Endothelial cell of umbilical vein (primary cell): ENCODE data around the gene CCDC142. TPM values are rescaled to one million over a fixed set of nuclear protein-coding genes. Genes with fewer than 3 reads are reported as not detected.

ENCODE experiments used
- BruUV-seq: library from RNA; stranded (reverse); fragments of 400-500 nt; replicated peaks from 2 replicates; lab custom pipeline; 2021; lab: Mats Ljungman, UMichigan
- CTCF ChIA-PET: fragments of 300-600, 350-600 bp; sonication (Branson Sonifier 250); formaldehyde crosslinking; loops from one replicate; lab custom pipeline; 2021; ENCODE audit warnings: antibody characterized with exemption, inconsistent platforms; lab: Charles Lee
- POLR2A ChIA-PET: fragments of 300-600, 350-600 bp; sonication (Branson Sonifier 250); formaldehyde crosslinking; loops from one replicate; lab custom pipeline; 2021; ENCODE audit warnings: antibody characterized with exemption, inconsistent platforms; lab: Charles Lee
- DNase-seq: peaks from one replicate; pipeline ENCODE4 v3.0.0-alpha.2; 2011; ENCODE audit warnings: low read depth, low spot score
- FAIRE-seq: peaks from 2 replicates; lab custom pipeline; 2011; peaks lifted over from hg19 to GRCh38; lab: Jason Lieb, UNC
- H2AFZ ChIP-seq: 2 replicates; pipeline ENCODE4 v1.6.0; 2012; ENCODE audit warnings: low read depth, low read length, control low read depth, inconsistent platforms
- H3K27ac ChIP-seq: 2 replicates; pipeline ENCODE4 v1.5.1; 2011; ENCODE audit warnings: low read depth, mild to moderate bottlenecking, control low read depth, low read length, moderate library complexity; ENCODE audit not compliant: insufficient read depth
- H3K27me3 ChIP-seq, 2 experiments: 2 replicates each; pipeline versions ENCODE4 v1.6.0 to v1.6.1; 2011; ENCODE audit warnings: low read length in 2 of 2, mixed read lengths in 1 of 2; ENCODE audit not compliant: control insufficient read depth in 2 of 2, insufficient read depth in 2 of 2
- H3K36me3 ChIP-seq, 2 experiments: 2 replicates in 1 of 2; 3 replicates in 1 of 2; pipeline ENCODE4 v1.5.1; 2011; ENCODE audit warnings: low read length in 2 of 2, mild to moderate bottlenecking in 1 of 2, moderate library complexity in 1 of 2; ENCODE audit not compliant: control insufficient read depth in 2 of 2, insufficient read depth in 2 of 2; ENCODE audit errors: extremely low read depth in 1 of 2
- H3K4me1 ChIP-seq: 3 replicates; pipeline ENCODE4 v1.5.1; 2011; ENCODE audit warnings: mild to moderate bottlenecking, low read length; ENCODE audit not compliant: control insufficient read depth, insufficient read depth; ENCODE audit errors: extremely low read depth
- H3K4me2 ChIP-seq: 2 replicates; pipeline ENCODE4 v1.6.1; 2011; ENCODE audit warnings: low read length, control low read depth, mixed read lengths; ENCODE audit not compliant: insufficient read depth
- H3K4me3 ChIP-seq, 3 experiments: fragments of 200-600 bp in 1 of 3; sonication (generic), shearing (Covaris generic) in 1 of 3; replicated peaks in 1 of 3; 2 replicates each; pipeline ENCODE4 v1.5.1; 2011 to 2016; ENCODE audit warnings: control low read depth in 3 of 3, low read length in 3 of 3, mild to moderate bottlenecking in 2 of 3, inconsistent platforms in 1 of 3, low read depth in 1 of 3, moderate library complexity in 1 of 3; ENCODE audit not compliant: insufficient read depth in 1 of 3
- H3K79me2 ChIP-seq: 2 replicates; pipeline ENCODE4 v1.6.0; 2012; ENCODE audit warnings: low read length, inconsistent platforms; ENCODE audit not compliant: control insufficient read depth, insufficient read depth
- H3K9ac ChIP-seq: replicated peaks from 2 replicates; pipeline ENCODE3; 2011; ENCODE audit warnings: low read length, control low read depth; ENCODE audit not compliant: insufficient read depth; ENCODE audit errors: extremely low read depth
- H3K9me1 ChIP-seq: replicated peaks from 3 replicates; pipeline ENCODE4 v1.6.0; 2011; ENCODE audit warnings: mild to moderate bottlenecking, low read length; ENCODE audit not compliant: control insufficient read depth, insufficient read depth; ENCODE audit errors: extremely low read depth
- H3K9me3 ChIP-seq: replicated peaks from 2 replicates; pipeline ENCODE4 v1.5.1; 2012; ENCODE audit warnings: low read length, inconsistent platforms; ENCODE audit not compliant: control insufficient read depth, insufficient read depth
- H4K20me1 ChIP-seq: replicated peaks from 2 replicates; pipeline ENCODE3; 2011; ENCODE audit warnings: mild to moderate bottlenecking, low read length; ENCODE audit not compliant: control insufficient read depth, insufficient read depth; ENCODE audit errors: extremely low read depth
- CTCF ChIP-seq, 2 donors: IDR thresholded peaks; 1 replicate in 1 of 2; 2 replicates in 1 of 2; pipeline ENCODE4 v1.5.1; 2011; ENCODE audit warnings: low read length in 2 of 2, mild to moderate bottlenecking in 2 of 2, moderate library complexity in 2 of 2, control low read depth in 1 of 2, inconsistent platforms in 1 of 2, low read depth in 1 of 2; ENCODE audit not compliant: insufficient read depth in 1 of 2; ENCODE audit errors: extremely low read depth in 1 of 2
- EZH2 ChIP-seq: IDR thresholded peaks from 2 replicates; pipeline ENCODE4 v1.6.1; 2012; ENCODE audit warnings: borderline replicate concordance, low read depth, mild to moderate bottlenecking, moderate library complexity, low read length, inconsistent platforms; ENCODE audit not compliant: severe bottlenecking
- FOS ChIP-seq: IDR thresholded peaks from 2 replicates; pipeline ENCODE4 v1.6.1; 2011; ENCODE audit warnings: mild to moderate bottlenecking, low read length, moderate library complexity, borderline replicate concordance; ENCODE audit not compliant: insufficient read depth
- GATA2 ChIP-seq: IDR thresholded peaks from 2 replicates; pipeline ENCODE4 v1.7.0; 2011; ENCODE audit warnings: low read depth, mild to moderate bottlenecking, moderate library complexity, mixed read lengths, low read length; ENCODE audit not compliant: insufficient read length, insufficient read depth
- JUN ChIP-seq: IDR thresholded peaks from 2 replicates; pipeline ENCODE4 v1.6.1; 2011; ENCODE audit warnings: borderline replicate concordance, low read depth; ENCODE audit not compliant: insufficient read length, insufficient read depth
- MAX ChIP-seq: IDR thresholded peaks from 2 replicates; pipeline ENCODE4 v1.6.1; 2011; ENCODE audit not compliant: insufficient read depth, insufficient read length
- MYC ChIP-seq: IDR thresholded peaks from one replicate; pipeline ENCODE4 v1.6.1; 2011; ENCODE audit warnings: mild to moderate bottlenecking, low read depth, low read length
- POLR2A ChIP-seq: IDR thresholded peaks from 2 replicates; pipeline ENCODE4 v1.6.1; 2012; ENCODE audit warnings: low read depth, mild to moderate bottlenecking, control low read depth, low read length
- POLR2AphosphoS5 ChIP-seq: IDR thresholded peaks from 2 replicates; pipeline ENCODE4 v1.6.1; 2012; ENCODE audit warnings: low read depth, mild to moderate bottlenecking, control low read depth, low read length, moderate library complexity; ENCODE audit not compliant: insufficient read depth
- dilution Hi-C: fragments of 300-500 bp; cut with MboI; formaldehyde crosslinking; loops from one replicate; pipeline ENCODE4 v1.15.0; 2019; ENCODE audit warnings: low sequenced_read_pairs; ENCODE audit not compliant: extremely low pct_ligation_motif_present
- intact Hi-C: fragments of 100-400 bp; cut with micrococcal nuclease; formaldehyde crosslinking; loops from one replicate; pipeline ENCODE4 v1.10.0; 2022
- polyA plus RNA-seq, 4 experiments: library from polyadenylated mRNA; depleted of rRNA in 3 of 4; stranded (reverse) in 3 of 4; unstranded in 1 of 4; fragments of >200 nt; gene quantifications; 2 replicates each; pipeline versions ENCODE4 v1.2.1 to v1.2.3, GENCODE V29; 2011 to 2012; ENCODE audit warnings: missing spikeins in 1 of 4
- total RNA-seq: library from RNA; stranded (reverse); gene quantifications from 2 replicates; pipeline ENCODE4 v1.2.3, GENCODE V29; 2021

CCDC142 gene
- total and polyA plus RNA-seq, 2 donors (not counting 3 experiments of a cell fraction or from before 2014, with no cell fraction given): 12.8 to 23.8 TPM

GRCh38 chr2:74511104-74511989 lies 28.5 kb upstream of the CCDC142 start:
- Histone ChIP-seq H3K4me3 (no peak overlapping the region), H3K27ac (no peak overlapping the region), H3K9me3 (no peaks in the 10 kb centered on the region), H2AFZ (no peak overlapping the region), H4K20me1 (no peaks in the 10 kb centered on the region), H3K27me3 (peaks cover 62 to 79% of the 10 kb centered on the region in 2 experiments), H3K79me2 (peaks cover 2% of the 10 kb centered on the region), H3K9ac (no peak overlapping the region), H3K4me2 (no peak overlapping the region), H3K4me1 (peaks cover 16% of the 10 kb centered on the region), H3K36me3 (no peaks in the 10 kb centered on the region), H3K9me1 (no peaks in the 10 kb centered on the region)
- FAIRE-seq (no peak), DNase-seq (no peak)
- ChIA-PET CTCF (interaction anchor here (1.5 kb wide), 1 partner anchor 75 kb away, joined by 4 read pairs; no protein-coding TSS in a partner anchor), POLR2A (interaction anchor here (0.7 kb wide), 1 partner anchor 74 kb away, joined by 3 read pairs; no protein-coding TSS in a partner anchor)
- intact Hi-C loops (no loop called here), dilution Hi-C loops (no loop called here)
- no peak for TF ChIP-seq FOS
- TF ChIP-seq EZH2: peak; percentile 61
- no TSS peak for BruUV-seq

- POLR2A ChIA-PET: interaction anchor here (0.6 kb wide), 1 partner anchor 39 kb away, joined by 3 read pairs; no protein-coding TSS in a partner anchor
- no peak for DNase-seq
These were observed 27.5 kb upstream of the CCDC142 start for GRCh38 chr2:74510272-74510671.

More at GRCh38 chr2:74510272-74510671, 27.5 kb upstream of the CCDC142 start:
- dilution Hi-C loops (no loop called here), intact Hi-C loops (no loop called here)
- Histone ChIP-seq H2AFZ (no peak overlapping the region), H3K27ac (no peak overlapping the region), H3K4me2 (no peak overlapping the region), H3K36me3 (peaks cover 0 to 3% of the 10 kb centered on the region in 2 experiments), H3K27me3 (peaks cover 55 to 68% of the 10 kb centered on the region in 2 experiments), H3K4me1 (peaks cover 15% of the 10 kb centered on the region), H3K4me3 (no peak overlapping the region), H3K9ac (no peak overlapping the region), H3K79me2 (peaks cover 4% of the 10 kb centered on the region), H4K20me1 (no peaks in the 10 kb centered on the region), H3K9me1 (no peaks in the 10 kb centered on the region), H3K9me3 (no peaks in the 10 kb centered on the region)
- no peak for FAIRE-seq
- TF ChIP-seq MYC (no peak), JUN (no peak), FOS (no peak), EZH2 (no peak), CTCF (IDR thresholded peaks at IDR 0.05; ENCODE audit: extremely low read depth in 1 of 2, insufficient read depth in 1 of 2, low read depth in 1 of 2, low read length in 2 of 2) (no peak), POLR2A (no peak), GATA2 (no peak), POLR2AphosphoS5 (no peak), MAX (no peak)
- no TSS peak for BruUV-seq
- CTCF ChIA-PET: interaction anchor here (0.8 to 1.5 kb wide), 3 partner anchors 10 to 79 kb away, joined by 3 to 4 read pairs (median 3); no protein-coding TSS in a partner anchor
